ENCODE measurements around the gene TRIL.

GRCh38 chr7:28989211-28989980, 31.3 kb upstream of the TRIL start:
- TF ChIP-seq CTCF (conservative IDR thresholded peaks at IDR 0.05; ENCODE audit: low read depth, low read length) (no peak), POLR2A (IDR thresholded peaks at IDR 0.05; ENCODE audit: low read depth, low read length) (no peak), NFE2L2 (IDR thresholded peaks at IDR 0.05; ENCODE audit: low read depth, low read length) (no peak), MAFK (IDR thresholded peaks at IDR 0.05; ENCODE audit: low read depth, low read length) (no peak), CHD1 (IDR thresholded peaks at IDR 0.05; ENCODE audit: low read depth, low read length) (no peak), RAD21 (IDR thresholded peaks at IDR 0.05; ENCODE audit: low read length) (no peak), USF2 (IDR thresholded peaks at IDR 0.05; ENCODE audit: low read depth, low read length) (no peak), RCOR1 (IDR thresholded peaks at IDR 0.05; ENCODE audit: insufficient replicate concordance, low read length) (no peak), MXI1 (IDR thresholded peaks at IDR 0.05; ENCODE audit: borderline replicate concordance, low read depth, low read length) (no peak), RFX5 (IDR thresholded peaks at IDR 0.05; ENCODE audit: low read depth, low read length) (no peak), CEBPB (IDR thresholded peaks at IDR 0.05; ENCODE audit: low read depth, low read length) (no peak), SMC3 (IDR thresholded peaks at IDR 0.05; ENCODE audit: low read depth, low read length) (no peak)
